HFF-Myc (cell line): ENCODE measurements around the gene WDR37.

ENCODE experiments used
- DNase-seq: peaks from one replicate; pipeline ENCODE4 v3.0.0-alpha.2; 2011; ENCODE audit warnings: low read depth; ENCODE audit errors: extremely low read depth
- H3K4me3 ChIP-seq: replicated peaks from 2 replicates; pipeline ENCODE4 v1.5.1; 2011; ENCODE audit warnings: low read depth, mild to moderate bottlenecking, control low read depth, low read length
- CTCF ChIP-seq: IDR thresholded peaks from 2 replicates; pipeline ENCODE4 v1.5.1; 2012; ENCODE audit warnings: mild to moderate bottlenecking, low read depth, low read length, control low read depth; ENCODE audit errors: missing control alignments

WDR37 gene

GRCh38 chr10:1054684-1055083 is 1.5 kb upstream of the WDR37 start:
- TF ChIP-seq CTCF = no peak
- no peak for DNase-seq
- H3K4me3 ChIP-seq = peak overlapping the region; percentile 95

- H3K4me3 ChIP-seq = peak overlapping the region; percentile 95
- DNase-seq = no peak
- no peak for TF ChIP-seq CTCF
Observed at GRCh38 chr10:1057106-1057657, 997 bp downstream of the WDR37 start.

- no peak for DNase-seq
- no peak for TF ChIP-seq CTCF
- peak overlapping the region; percentile 95 for H3K4me3 ChIP-seq
Observed at GRCh38 chr10:1058017-1058416, 1.8 kb downstream of the WDR37 start.

GRCh38 chr10:1059902-1060301 is 3.7 kb downstream of the WDR37 start:
- no peak for TF ChIP-seq CTCF

GRCh38 chr10:1061930-1062774 is 6.0 kb downstream of the WDR37 start:
- no peak for TF ChIP-seq CTCF
- H3K4me3 ChIP-seq = no peak overlapping the region
- no peak for DNase-seq

More at GRCh38 chr10:1059902-1060301, 3.7 kb downstream of the WDR37 start:
- no peak overlapping the region for H3K4me3 ChIP-seq
- DNase-seq = no peak

GRCh38 chr10:1063232-1063865 is 7.2 kb downstream of the WDR37 start:
- no peak for DNase-seq
- no peak overlapping the region for H3K4me3 ChIP-seq
- TF ChIP-seq CTCF = no peak
